H9 (cell line): ENCODE data around the gene VIPR2. TPM values are rescaled to one million over a fixed set of nuclear protein-coding genes. Genes with fewer than 3 reads are reported as not detected.

Experiments
- DNase-seq: peaks from one replicate; pipeline ENCODE4 v3.0.0-alpha.2; 2017
- H2AFZ ChIP-seq: one replicate; pipeline ENCODE4 v1.6.1; 2013; ENCODE audit warnings: mild to moderate bottlenecking, low read length, control low read depth, moderate library complexity
- H2AK5ac ChIP-seq: 2 replicates; pipeline ENCODE4 v1.6.1; 2013; ENCODE audit warnings: low read length, control low read depth, mixed read lengths; ENCODE audit not compliant: insufficient read length
- H2BK120ac ChIP-seq: one replicate; pipeline ENCODE4 v1.6.1; 2013; ENCODE audit warnings: low read depth, mild to moderate bottlenecking, low read length, control low read depth, inconsistent platforms; ENCODE audit not compliant: poor library complexity, severe bottlenecking
- H2BK12ac ChIP-seq: 2 replicates; pipeline ENCODE4 v1.6.1; 2013; ENCODE audit warnings: low read length, control low read depth, mixed read lengths, low read depth; ENCODE audit not compliant: insufficient read length
- H2BK15ac ChIP-seq: 2 replicates; pipeline ENCODE4 v1.6.1; 2013; ENCODE audit warnings: low read depth, low read length, control low read depth
- H2BK20ac ChIP-seq: one replicate; pipeline ENCODE4 v1.6.1; 2013; ENCODE audit warnings: low read depth, mild to moderate bottlenecking, low read length, control low read depth, inconsistent platforms; ENCODE audit not compliant: poor library complexity, severe bottlenecking
- H2BK5ac ChIP-seq: 2 replicates; pipeline ENCODE4 v1.6.1; 2013; ENCODE audit warnings: low read length, control low read depth, mixed read lengths; ENCODE audit not compliant: insufficient read length
- H3K14ac ChIP-seq: 2 replicates; pipeline ENCODE4 v1.6.1; 2013; ENCODE audit warnings: low read length, control low read depth; ENCODE audit not compliant: insufficient read depth
- H3K18ac ChIP-seq: 2 replicates; pipeline ENCODE4 v1.6.1; 2013; ENCODE audit warnings: low read depth, mild to moderate bottlenecking, mixed read lengths, low read length, control low read depth; ENCODE audit not compliant: insufficient read length
- H3K23ac ChIP-seq: 2 replicates; pipeline ENCODE4 v1.6.1; 2013; ENCODE audit warnings: low read length, control low read depth, mixed read lengths, low read depth; ENCODE audit not compliant: insufficient read length
- H3K23me2 ChIP-seq: 2 replicates; pipeline ENCODE4 v1.6.1; 2013; ENCODE audit warnings: low read depth, mild to moderate bottlenecking, mixed read lengths, low read length, control low read depth; ENCODE audit not compliant: insufficient read length, poor library complexity, severe bottlenecking
- H3K27ac ChIP-seq: 2 replicates; pipeline ENCODE4 v1.5.1; 2013; ENCODE audit warnings: low read length, control low read depth, mixed read lengths, low read depth; ENCODE audit not compliant: insufficient read length
- H3K27me3 ChIP-seq: 2 replicates; pipeline ENCODE4 v1.6.1; 2013; ENCODE audit warnings: low read length, control low read depth, inconsistent platforms; ENCODE audit not compliant: insufficient read depth
- H3K4ac ChIP-seq: 2 replicates; pipeline ENCODE4 v1.6.1; 2013; ENCODE audit warnings: low read depth, mild to moderate bottlenecking, control low read depth, inconsistent platforms, low read length, moderate library complexity
- H3K4me1 ChIP-seq: 2 replicates; pipeline ENCODE4 v1.6.1; 2013; ENCODE audit warnings: low read length, control low read depth, inconsistent platforms; ENCODE audit not compliant: insufficient read depth
- H3K4me2 ChIP-seq: 2 replicates; pipeline ENCODE4 v1.6.1; 2013; ENCODE audit warnings: low read length, control low read depth, mixed read lengths; ENCODE audit not compliant: insufficient read length, insufficient read depth
- H3K56ac ChIP-seq: 2 replicates; pipeline ENCODE4 v1.6.1; 2013; ENCODE audit warnings: low read depth, mild to moderate bottlenecking, mixed read lengths, low read length, control low read depth; ENCODE audit not compliant: insufficient read length
- H3K79me1 ChIP-seq: 2 replicates; pipeline ENCODE4 v1.6.1; 2013; ENCODE audit warnings: low read depth, mild to moderate bottlenecking, moderate library complexity, low read length, control low read depth, inconsistent platforms; ENCODE audit not compliant: insufficient read depth, poor library complexity, severe bottlenecking
- H3K79me2 ChIP-seq: 2 replicates; pipeline ENCODE4 v1.6.1; 2013; ENCODE audit warnings: low read length, control low read depth, inconsistent platforms; ENCODE audit not compliant: insufficient read depth
- H3K9ac ChIP-seq: 2 replicates; pipeline ENCODE4 v1.6.1; 2013; ENCODE audit warnings: low read length, control low read depth, mixed read lengths; ENCODE audit not compliant: insufficient read length; ENCODE audit errors: extremely low read depth
- H3K9me3 ChIP-seq: one replicate; pipeline ENCODE4 v1.6.1; 2013; ENCODE audit warnings: low read depth, low read length, inconsistent platforms; ENCODE audit not compliant: control insufficient read depth
- H3T11ph ChIP-seq: one replicate; pipeline ENCODE4 v1.6.1; 2013; ENCODE audit warnings: mild to moderate bottlenecking, low read length, control low read depth, inconsistent platforms
- H4K20me1 ChIP-seq: one replicate; pipeline ENCODE4 v1.6.1; 2013; ENCODE audit not compliant: control insufficient read depth, insufficient read length, insufficient read depth
- H4K5ac ChIP-seq: 2 replicates; pipeline ENCODE4 v1.6.1; 2013; ENCODE audit warnings: low read depth, mild to moderate bottlenecking, mixed read lengths, low read length, control low read depth; ENCODE audit not compliant: insufficient read length
- H4K8ac ChIP-seq: replicated peaks from 2 replicates; pipeline ENCODE4 v1.6.1; 2013; ENCODE audit warnings: low read length, control low read depth, mixed read lengths, low read depth; ENCODE audit not compliant: insufficient read length
- H4K91ac ChIP-seq: 2 replicates; pipeline ENCODE4 v1.6.1; 2013; ENCODE audit warnings: low read depth, mild to moderate bottlenecking, moderate library complexity, mixed read lengths, low read length, control low read depth; ENCODE audit not compliant: insufficient read length
- H3K27ac Mint-ChIP-seq, 3 experiments: 2 replicates in 2 of 3; 3 replicates in 1 of 3; pipeline ENCODE4 v1.8.0; 2020 to 2021; ENCODE audit warnings: mixed read lengths in 3 of 3, mild to moderate bottlenecking in 1 of 3, moderate library complexity in 1 of 3
- H3K27me3 Mint-ChIP-seq: 2 replicates; pipeline ENCODE4 v1.8.0; 2021; ENCODE audit warnings: low read depth, mild to moderate bottlenecking, moderate library complexity, mixed read lengths
- H3K36me3 Mint-ChIP-seq, 3 experiments: 2 replicates in 2 of 3; 3 replicates in 1 of 3; pipeline ENCODE4 v1.8.0; 2020 to 2021; ENCODE audit warnings: low read depth in 3 of 3, mixed read lengths in 3 of 3; ENCODE audit not compliant: insufficient read depth in 1 of 3
- H3K4me1 Mint-ChIP-seq, 2 experiments: 2 replicates each; pipeline ENCODE4 v1.8.0; 2020; ENCODE audit warnings: mixed read lengths in 2 of 2
- H3K4me3 Mint-ChIP-seq, 2 experiments: 2 replicates in 1 of 2; 3 replicates in 1 of 2; pipeline ENCODE4 v1.8.0; 2020 to 2021; ENCODE audit warnings: mild to moderate bottlenecking in 2 of 2, mixed read lengths in 2 of 2, moderate library complexity in 1 of 2
- H3K9me3 Mint-ChIP-seq, 2 experiments: 2 replicates in 1 of 2; 3 replicates in 1 of 2; pipeline ENCODE4 v1.8.0; 2020; ENCODE audit warnings: mild to moderate bottlenecking in 2 of 2, mixed read lengths in 2 of 2, moderate library complexity in 1 of 2
- WGBS: extraction: QIAGEN DNeasy Blood & Tissue Kit; methylation state at CpG from one replicate; pipeline ENCODE4 v1.1.7; 2013; ENCODE audit warnings: missing lambda C conversion rate, low lambda C conversion rate, mixed read lengths; ENCODE audit not compliant: insufficient read length; ENCODE audit errors: extremely low coverage; 5-methylcytosine and 5-hydroxymethylcytosine counted together
- total RNA-seq: library from RNA; stranded (reverse); gene quantifications from 2 replicates; pipeline ENCODE4 v1.2.1, GENCODE V29; 2021
- TF ChIP-seq, protein P1 (sequence below): fragments of 200-600 bp; sonication (generic); conservative IDR thresholded peaks from 3 replicates; pipeline ENCODE4 v1.8.0; 2021; ENCODE audit warnings: antibody characterized with exemption, mild to moderate bottlenecking

Gene VIPR2
- total RNA-seq, 1 experiment from 2014 or later = 1.6 TPM

DNA sequence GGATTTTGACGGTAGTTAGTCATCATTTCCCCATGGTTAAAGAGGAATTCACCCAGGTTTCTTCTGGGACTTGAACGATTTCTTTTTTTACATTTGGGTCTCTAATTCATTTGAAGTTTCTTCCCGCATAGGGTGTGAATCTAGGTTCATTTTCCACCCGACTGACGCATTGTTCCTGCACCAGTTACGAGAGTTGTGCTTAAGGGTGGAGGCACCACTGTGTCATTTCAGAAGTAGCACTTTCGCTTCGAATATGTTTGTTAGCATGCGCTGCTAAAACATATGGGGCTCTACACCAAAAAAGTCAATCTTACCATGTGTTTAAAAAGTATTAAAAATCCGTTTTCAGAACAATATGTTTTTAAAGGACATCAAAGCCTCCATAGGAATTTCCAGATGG, 140.3 kb downstream of the VIPR2 start:
- Mint-ChIP-seq H3K4me1 (peaks cover 11% of the 10 kb centered on the region in 2 experiments; a peak in 2 of 4 replicates), H3K27ac (no peak overlapping the region), H3K27me3 (peaks cover 12% of the 10 kb centered on the region), H3K4me3 (no peak overlapping the region), H3K36me3 (peaks cover 0 to 3% (median 0%) of the 10 kb centered on the region in 3 experiments; a peak in 1 of 7 replicates), H3K9me3 (peaks cover 0 to 6% of the 10 kb centered on the region in 2 experiments; a peak in 1 of 5 replicates)
- no peak for DNase-seq
- H2BK15ac ChIP-seq = no peak overlapping the region
- H2AFZ ChIP-seq = no peak overlapping the region
- H3K23me2 ChIP-seq = no peaks in the 10 kb centered on the region
- no peaks in the 10 kb centered on the region for H3K79me2 ChIP-seq
- no peak overlapping the region for H3K56ac ChIP-seq
- H3K79me1 ChIP-seq = no peaks in the 10 kb centered on the region
- no peaks in the 10 kb centered on the region for H4K20me1 ChIP-seq
- H3K18ac ChIP-seq = no peak overlapping the region
- H3K9me3 ChIP-seq = no peaks in the 10 kb centered on the region
- no peak overlapping the region for H2BK5ac ChIP-seq
- no peak overlapping the region for H4K91ac ChIP-seq
- no peak overlapping the region for H3K14ac ChIP-seq
- WGBS = no CpG with 5 or more reads among the region's 10 CpGs
- no peak overlapping the region for H2AK5ac ChIP-seq
- no peak overlapping the region for H3K23ac ChIP-seq
- no peak overlapping the region for H2BK20ac ChIP-seq
- no peak overlapping the region for H3K4me2 ChIP-seq
- H3K27ac ChIP-seq = no peak overlapping the region
- H4K5ac ChIP-seq = no peak overlapping the region
- H3K4ac ChIP-seq = no peak overlapping the region
- H3K27me3 ChIP-seq = no peaks in the 10 kb centered on the region
- H2BK120ac ChIP-seq = no peak overlapping the region
- H3K4me1 ChIP-seq = no peaks in the 10 kb centered on the region
- TF ChIP-seq, protein P1, sequence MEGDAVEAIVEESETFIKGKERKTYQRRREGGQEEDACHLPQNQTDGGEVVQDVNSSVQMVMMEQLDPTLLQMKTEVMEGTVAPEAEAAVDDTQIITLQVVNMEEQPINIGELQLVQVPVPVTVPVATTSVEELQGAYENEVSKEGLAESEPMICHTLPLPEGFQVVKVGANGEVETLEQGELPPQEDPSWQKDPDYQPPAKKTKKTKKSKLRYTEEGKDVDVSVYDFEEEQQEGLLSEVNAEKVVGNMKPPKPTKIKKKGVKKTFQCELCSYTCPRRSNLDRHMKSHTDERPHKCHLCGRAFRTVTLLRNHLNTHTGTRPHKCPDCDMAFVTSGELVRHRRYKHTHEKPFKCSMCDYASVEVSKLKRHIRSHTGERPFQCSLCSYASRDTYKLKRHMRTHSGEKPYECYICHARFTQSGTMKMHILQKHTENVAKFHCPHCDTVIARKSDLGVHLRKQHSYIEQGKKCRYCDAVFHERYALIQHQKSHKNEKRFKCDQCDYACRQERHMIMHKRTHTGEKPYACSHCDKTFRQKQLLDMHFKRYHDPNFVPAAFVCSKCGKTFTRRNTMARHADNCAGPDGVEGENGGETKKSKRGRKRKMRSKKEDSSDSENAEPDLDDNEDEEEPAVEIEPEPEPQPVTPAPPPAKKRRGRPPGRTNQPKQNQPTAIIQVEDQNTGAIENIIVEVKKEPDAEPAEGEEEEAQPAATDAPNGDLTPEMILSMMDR = no peak
- H2BK12ac ChIP-seq = no peak overlapping the region
- H4K8ac ChIP-seq = no peak overlapping the region
- no peak overlapping the region for H3T11ph ChIP-seq
- no peak overlapping the region for H3K9ac ChIP-seq
